Mammary epithelial cell (primary cell): ENCODE results near the gene SMYD1.

Source experiments
- CTCF ChIP-seq, 2 donors: IDR thresholded peaks in 1 of 2; conservative IDR thresholded peaks in 1 of 2; 2 replicates each; pipeline ENCODE4 v1.5.1; 2011 to 2012; ENCODE audit warnings: inconsistent platforms in 2 of 2, low read length in 2 of 2, mild to moderate bottlenecking in 2 of 2, control low read depth in 1 of 2, low read depth in 1 of 2; ENCODE audit not compliant: insufficient read depth in 1 of 2; ENCODE audit errors: extremely low read depth in 1 of 2
- EZH2 ChIP-seq: IDR thresholded peaks from 2 replicates; pipeline ENCODE4 v1.6.1; 2012; ENCODE audit warnings: low read length, inconsistent platforms, borderline replicate concordance

- TF ChIP-seq CTCF (conservative IDR thresholded peaks at IDR 0.05 in 1 of 2, IDR thresholded peaks at IDR 0.05 in 1 of 2; ENCODE audit: extremely low read depth in 1 of 2, insufficient read depth in 1 of 2, low read depth in 1 of 2, low read length in 2 of 2) (no peak), EZH2 (no peak)
These were observed 19.4 kb downstream of the SMYD1 start for GRCh38 chr2:88087073-88087472.
